ENCODE data around the gene GAB1. TPM values are rescaled to one million over a fixed set of nuclear protein-coding genes. Genes with fewer than 3 reads are reported as not detected.

GAB1 gene
- total RNA-seq, 1 experiment from 2014 or later: 3.8 TPM

DNA sequence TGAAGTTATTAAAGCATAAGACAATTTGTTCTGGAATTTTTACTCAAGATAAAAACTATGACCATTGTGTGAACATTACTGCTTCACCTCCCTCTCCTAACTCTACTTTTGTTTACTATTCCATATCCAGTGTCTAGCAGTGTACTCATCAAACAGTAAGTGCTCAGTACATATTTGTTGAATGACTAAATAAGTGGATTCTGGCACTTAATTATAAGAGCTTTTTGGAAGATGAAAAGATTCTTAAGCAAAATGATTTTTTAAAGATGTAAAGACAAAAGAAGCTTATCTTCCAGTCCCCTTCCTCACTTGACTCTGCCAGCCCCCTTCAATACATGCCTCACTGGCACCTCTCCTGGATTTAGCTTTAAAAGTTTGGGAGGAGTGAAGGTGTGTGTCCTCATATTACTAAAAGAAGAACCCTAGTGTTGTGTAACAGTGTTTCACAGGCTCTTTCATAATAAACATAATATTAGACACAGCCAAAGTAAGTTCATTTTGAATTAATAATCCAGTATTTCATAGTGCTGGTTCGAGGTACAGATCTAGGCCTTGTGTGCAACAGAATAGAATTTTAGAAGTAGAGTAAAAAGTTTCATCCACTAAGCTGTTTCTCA lies 53.0 kb downstream of the GAB1 start:
- Histone ChIP-seq H3K27me3 (ENCODE audit: insufficient read depth, low read length) (no peaks in the 10 kb centered on the region), H3K4me3 (replicated peaks in 1 of 2; ENCODE audit: low read depth in 1 of 2, low read length in 2 of 2) (no peak overlapping the region), H3K9ac (ENCODE audit: low read length) (no peak overlapping the region), H3K4me1 (ENCODE audit: control insufficient read depth in 1 of 2, insufficient read depth in 2 of 2, low read length in 2 of 2) (no peaks in the 10 kb centered on the region), H3K9me2 (ENCODE audit: insufficient read depth) (no peaks in the 10 kb centered on the region), H3K4me2 (ENCODE audit: low read length) (no peak overlapping the region), H3K9me3 (ENCODE audit: control insufficient read depth in 1 of 2, insufficient read depth in 1 of 2, low read depth in 1 of 2, low read length in 2 of 2) (no peaks in the 10 kb centered on the region), H3K36me3 (ENCODE audit: control insufficient read depth in 1 of 2, insufficient read depth in 2 of 2, low read length in 2 of 2) (no peaks in the 10 kb centered on the region), H3K79me2 (ENCODE audit: insufficient read depth, low read length) (no peaks in the 10 kb centered on the region), H2AFZ (ENCODE audit: low read depth, low read length, poor library complexity, severe bottlenecking) (no peak overlapping the region), H4K20me1 (ENCODE audit: insufficient read depth) (no peaks in the 10 kb centered on the region), H3K27ac (ENCODE audit: low read depth, low read length) (no peak overlapping the region)
- TF ChIP-seq TCF7L2 (IDR thresholded peaks at IDR 0.05; ENCODE audit: borderline replicate concordance, extremely low read depth, insufficient read depth, insufficient read length): no peak
- no peak for TF ChIP-seq CBX3 (IDR thresholded peaks at IDR 0.05; ENCODE audit: low read depth)
- intact Hi-C loops (cut with micrococcal nuclease): no loop called here
- DNase-seq (ENCODE audit: low read depth, low spot score) (no peak), ATAC-seq (no peak)
- POLR2A ChIA-PET: no interaction called here
- RAD21 ChIA-PET (ENCODE audit: low non-redundant PET in 1 of 2, low total read pairs in 2 of 2, uncharacterized antibody in 2 of 2, unreplicated experiment in 2 of 2): no interaction called here
- BruUV-seq (replicated peaks): no TSS peak
- CTCF ChIA-PET: interaction anchor here (1.0 kb wide), 2 partner anchors 9 to 10 kb away, joined by 3 read pairs; no protein-coding TSS in a partner anchor

DNA sequence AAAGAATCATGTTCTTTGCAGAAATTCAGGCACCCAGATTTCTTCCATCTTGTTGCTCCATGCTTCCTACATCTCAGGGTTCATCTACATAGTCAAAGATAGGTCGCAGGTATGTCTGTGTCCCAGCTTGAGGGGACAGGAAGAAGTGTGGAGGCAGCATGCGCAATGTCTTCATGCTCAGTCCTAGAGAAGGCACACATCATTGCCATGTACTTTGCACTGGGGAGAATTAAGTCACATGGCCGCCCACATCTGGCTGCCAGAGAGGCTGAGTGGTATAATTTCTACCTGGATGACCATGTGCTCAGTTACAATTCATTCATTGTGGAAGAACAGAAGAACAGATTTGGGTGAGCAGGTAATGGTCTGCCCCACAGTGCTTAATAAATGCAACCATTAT lies 54.1 kb downstream of the GAB1 start:
- Histone ChIP-seq H3K79me2 (ENCODE audit: insufficient read depth, low read length) (no peaks in the 10 kb centered on the region), H3K36me3 (ENCODE audit: control insufficient read depth in 1 of 2, insufficient read depth in 2 of 2, low read length in 2 of 2) (no peaks in the 10 kb centered on the region), H2AFZ (ENCODE audit: low read depth, low read length, poor library complexity, severe bottlenecking) (no peak overlapping the region), H3K9me3 (ENCODE audit: control insufficient read depth in 1 of 2, insufficient read depth in 1 of 2, low read depth in 1 of 2, low read length in 2 of 2) (no peaks in the 10 kb centered on the region), H3K9ac (ENCODE audit: low read length) (no peak overlapping the region), H3K27ac (ENCODE audit: low read depth, low read length) (no peak overlapping the region), H3K9me2 (ENCODE audit: insufficient read depth) (no peaks in the 10 kb centered on the region), H4K20me1 (ENCODE audit: insufficient read depth) (no peaks in the 10 kb centered on the region), H3K4me1 (ENCODE audit: control insufficient read depth in 1 of 2, insufficient read depth in 2 of 2, low read length in 2 of 2) (no peaks in the 10 kb centered on the region), H3K27me3 (ENCODE audit: insufficient read depth, low read length) (no peaks in the 10 kb centered on the region), H3K4me3 (replicated peaks in 1 of 2; ENCODE audit: low read depth in 1 of 2, low read length in 2 of 2) (no peak overlapping the region), H3K4me2 (ENCODE audit: low read length) (no peak overlapping the region)
- ChIA-PET RAD21 (ENCODE audit: low non-redundant PET in 1 of 2, low total read pairs in 2 of 2, uncharacterized antibody in 2 of 2, unreplicated experiment in 2 of 2) (no interaction called here), CTCF (no interaction called here), POLR2A (no interaction called here)
- TF ChIP-seq SP1 (IDR thresholded peaks at IDR 0.05; ENCODE audit: low read depth): no peak
- TF ChIP-seq CEBPB (IDR thresholded peaks at IDR 0.05; ENCODE audit: low read depth): no peak
- TF ChIP-seq, protein P1, sequence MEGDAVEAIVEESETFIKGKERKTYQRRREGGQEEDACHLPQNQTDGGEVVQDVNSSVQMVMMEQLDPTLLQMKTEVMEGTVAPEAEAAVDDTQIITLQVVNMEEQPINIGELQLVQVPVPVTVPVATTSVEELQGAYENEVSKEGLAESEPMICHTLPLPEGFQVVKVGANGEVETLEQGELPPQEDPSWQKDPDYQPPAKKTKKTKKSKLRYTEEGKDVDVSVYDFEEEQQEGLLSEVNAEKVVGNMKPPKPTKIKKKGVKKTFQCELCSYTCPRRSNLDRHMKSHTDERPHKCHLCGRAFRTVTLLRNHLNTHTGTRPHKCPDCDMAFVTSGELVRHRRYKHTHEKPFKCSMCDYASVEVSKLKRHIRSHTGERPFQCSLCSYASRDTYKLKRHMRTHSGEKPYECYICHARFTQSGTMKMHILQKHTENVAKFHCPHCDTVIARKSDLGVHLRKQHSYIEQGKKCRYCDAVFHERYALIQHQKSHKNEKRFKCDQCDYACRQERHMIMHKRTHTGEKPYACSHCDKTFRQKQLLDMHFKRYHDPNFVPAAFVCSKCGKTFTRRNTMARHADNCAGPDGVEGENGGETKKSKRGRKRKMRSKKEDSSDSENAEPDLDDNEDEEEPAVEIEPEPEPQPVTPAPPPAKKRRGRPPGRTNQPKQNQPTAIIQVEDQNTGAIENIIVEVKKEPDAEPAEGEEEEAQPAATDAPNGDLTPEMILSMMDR (IDR thresholded peaks at IDR 0.05 in 2 of 3, conservative IDR thresholded peaks at IDR 0.05 in 1 of 3; ENCODE audit: borderline replicate concordance in 1 of 3, insufficient read depth in 1 of 3, low read depth in 2 of 3, low read length in 2 of 3): no peak
- no peak for TF ChIP-seq FOSL1 (IDR thresholded peaks at IDR 0.05; ENCODE audit: low read depth)
- no peak for TF ChIP-seq EGR1 (IDR thresholded peaks at IDR 0.05; ENCODE audit: low read depth)
- no peak for TF ChIP-seq SRF (IDR thresholded peaks at IDR 0.05; ENCODE audit: low read depth)
- TF ChIP-seq POLR2A (IDR thresholded peaks at IDR 0.05; ENCODE audit: borderline replicate concordance, extremely low read depth, insufficient read depth, insufficient read length): no peak
- TF ChIP-seq CBX3 (IDR thresholded peaks at IDR 0.05; ENCODE audit: low read depth): no peak
- no peak for TF ChIP-seq EZH2 (IDR thresholded peaks at IDR 0.05)
- TF ChIP-seq EZH2phosphoT487 (IDR thresholded peaks at IDR 0.05; ENCODE audit: borderline replicate concordance): no peak
- TF ChIP-seq JUND (IDR thresholded peaks at IDR 0.05): no peak
- TF ChIP-seq, protein P2, sequence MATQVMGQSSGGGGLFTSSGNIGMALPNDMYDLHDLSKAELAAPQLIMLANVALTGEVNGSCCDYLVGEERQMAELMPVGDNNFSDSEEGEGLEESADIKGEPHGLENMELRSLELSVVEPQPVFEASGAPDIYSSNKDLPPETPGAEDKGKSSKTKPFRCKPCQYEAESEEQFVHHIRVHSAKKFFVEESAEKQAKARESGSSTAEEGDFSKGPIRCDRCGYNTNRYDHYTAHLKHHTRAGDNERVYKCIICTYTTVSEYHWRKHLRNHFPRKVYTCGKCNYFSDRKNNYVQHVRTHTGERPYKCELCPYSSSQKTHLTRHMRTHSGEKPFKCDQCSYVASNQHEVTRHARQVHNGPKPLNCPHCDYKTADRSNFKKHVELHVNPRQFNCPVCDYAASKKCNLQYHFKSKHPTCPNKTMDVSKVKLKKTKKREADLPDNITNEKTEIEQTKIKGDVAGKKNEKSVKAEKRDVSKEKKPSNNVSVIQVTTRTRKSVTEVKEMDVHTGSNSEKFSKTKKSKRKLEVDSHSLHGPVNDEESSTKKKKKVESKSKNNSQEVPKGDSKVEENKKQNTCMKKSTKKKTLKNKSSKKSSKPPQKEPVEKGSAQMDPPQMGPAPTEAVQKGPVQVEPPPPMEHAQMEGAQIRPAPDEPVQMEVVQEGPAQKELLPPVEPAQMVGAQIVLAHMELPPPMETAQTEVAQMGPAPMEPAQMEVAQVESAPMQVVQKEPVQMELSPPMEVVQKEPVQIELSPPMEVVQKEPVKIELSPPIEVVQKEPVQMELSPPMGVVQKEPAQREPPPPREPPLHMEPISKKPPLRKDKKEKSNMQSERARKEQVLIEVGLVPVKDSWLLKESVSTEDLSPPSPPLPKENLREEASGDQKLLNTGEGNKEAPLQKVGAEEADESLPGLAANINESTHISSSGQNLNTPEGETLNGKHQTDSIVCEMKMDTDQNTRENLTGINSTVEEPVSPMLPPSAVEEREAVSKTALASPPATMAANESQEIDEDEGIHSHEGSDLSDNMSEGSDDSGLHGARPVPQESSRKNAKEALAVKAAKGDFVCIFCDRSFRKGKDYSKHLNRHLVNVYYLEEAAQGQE (IDR thresholded peaks at IDR 0.05; ENCODE audit: low read depth): no peak
- no peak for TF ChIP-seq YY1 (IDR thresholded peaks at IDR 0.05; ENCODE audit: extremely low read depth, insufficient replicate concordance, low read depth, low read length)
- no peak for TF ChIP-seq RAD21 (IDR thresholded peaks at IDR 0.05; ENCODE audit: low read depth)
- intact Hi-C loops (cut with micrococcal nuclease): no loop called here
- no peak for ATAC-seq
- no peak for DNase-seq (ENCODE audit: low read depth, low spot score)
- BruUV-seq (replicated peaks): no TSS peak

Measured in HCT116 (cell line).